OCI-LY3 (cell line): ENCODE results near the gene SLC25A42.
"Not testable (repeated sequence)": the region's sequence is repeated elsewhere in the genome, so short reads cannot be mapped to it uniquely, and the experiment has no call there.

Source experiments
- H2AFZ ChIP-seq: fragments of 200-600, 300-600 bp; shearing (Covaris generic); 2 replicates; pipeline ENCODE4 v1.6.0; 2014; ENCODE audit warnings: antibody characterized with exemption, low read depth, low read length
- H3K27ac ChIP-seq: fragments of 200-600, 300-600 bp; sonication (generic); 2 replicates; pipeline ENCODE4 v1.5.1; 2014; ENCODE audit warnings: mild to moderate bottlenecking, low read length, moderate library complexity, mixed read lengths
- H3K27me3 ChIP-seq: fragments of 200-600, 300-600 bp; sonication (generic); 2 replicates; pipeline ENCODE4 v1.6.1; 2014; ENCODE audit warnings: low read depth, low read length, mixed read lengths
- H3K36me3 ChIP-seq: fragments of 200-600, 300-600 bp; sonication (generic); replicated peaks from 2 replicates; pipeline ENCODE3; 2014; ENCODE audit warnings: low read depth, low read length, mixed read lengths
- H3K4me1 ChIP-seq: fragments of 300-600, 200-600 bp; sonication (generic); 2 replicates; pipeline ENCODE4 v1.6.1; 2014; ENCODE audit warnings: low read length, mixed read lengths
- H3K4me2 ChIP-seq: fragments of 200-600, 300-600 bp; sonication (generic); 2 replicates; pipeline ENCODE4 v1.6.1; 2014; ENCODE audit warnings: low read length, mixed read lengths
- H3K4me3 ChIP-seq: fragments of 300-600, 200-600 bp; sonication (generic); 2 replicates; pipeline ENCODE4 v1.5.1; 2014; ENCODE audit warnings: antibody characterized with exemption, mild to moderate bottlenecking, low read length, moderate library complexity
- H3K79me2 ChIP-seq: fragments of 300-600, 200-600 bp; shearing (Covaris generic); 2 replicates; pipeline ENCODE4 v1.6.1; 2014; ENCODE audit warnings: mild to moderate bottlenecking, low read length, mixed read lengths
- H3K9ac ChIP-seq: fragments of 300-600, 200-600 bp; shearing (Covaris generic); 2 replicates; pipeline ENCODE4 v1.6.0; 2014; ENCODE audit warnings: mild to moderate bottlenecking, low read length, moderate library complexity
- H3K9me3 ChIP-seq: fragments of 200-600, 300-600 bp; shearing (Covaris generic); 2 replicates; pipeline ENCODE4 v1.6.1; 2014; ENCODE audit warnings: low read length, mixed read lengths; ENCODE audit not compliant: insufficient read depth
- H4K20me1 ChIP-seq: fragments of 200-600, 300-600 bp; sonication (generic); 2 replicates; pipeline ENCODE4 v1.6.1; 2016; ENCODE audit warnings: low read length, mixed read lengths; ENCODE audit not compliant: insufficient read depth
- CTCF ChIP-seq: fragments of 200-600, 300-600 bp; sonication (generic); IDR thresholded peaks from 2 replicates; pipeline ENCODE4 v1.5.1; 2014; ENCODE audit warnings: antibody characterized with exemption, low read length, low read depth
- EZH2phosphoT487 ChIP-seq: fragments of 200-600 bp; shearing (Covaris generic); IDR thresholded peaks from 2 replicates; pipeline ENCODE4 v1.6.1; 2018; ENCODE audit warnings: antibody characterized with exemption, mixed run types, low read depth

Gene SLC25A42

GRCh38 chr19:19106056-19106551, 42.3 kb downstream of the SLC25A42 start:
- Histone ChIP-seq H3K4me1 (no peaks in the 10 kb centered on the region), H3K4me3 (no peak overlapping the region), H3K36me3 (no peaks in the 10 kb centered on the region), H3K9me3 (no peaks in the 10 kb centered on the region), H4K20me1 (no peaks in the 10 kb centered on the region), H3K27me3 (no peaks in the 10 kb centered on the region), H3K27ac (no peak overlapping the region), H3K9ac (no peak overlapping the region), H3K79me2 (no peaks in the 10 kb centered on the region), H2AFZ (no peak overlapping the region), H3K4me2 (no peak overlapping the region)
- no peak for TF ChIP-seq EZH2phosphoT487
- TF ChIP-seq CTCF = no peak

DNA sequence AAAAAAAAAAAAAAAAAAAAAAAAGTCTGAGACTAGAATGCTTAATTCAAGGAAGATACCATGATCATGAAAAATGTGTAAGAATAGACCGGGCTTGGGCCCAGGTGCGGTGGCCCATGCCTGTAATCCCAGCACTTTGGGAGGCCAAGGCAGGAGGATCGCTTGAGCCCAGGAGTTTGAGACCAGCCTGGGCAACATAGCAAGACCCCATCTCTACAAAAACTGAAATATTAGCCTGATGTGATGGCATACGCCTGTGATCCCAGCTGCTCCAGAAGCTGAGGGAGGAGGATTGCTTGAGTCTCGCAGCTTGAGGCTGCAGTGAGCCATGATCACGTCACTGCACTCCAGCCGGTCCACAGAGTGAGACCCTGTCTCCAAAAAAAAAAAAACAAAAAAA, 43.1 kb downstream of the SLC25A42 start:
- H3K4me2 ChIP-seq, H3K27ac ChIP-seq, H3K9ac ChIP-seq, H3K4me3 ChIP-seq, H3K27me3 ChIP-seq, H3K79me2 ChIP-seq, H3K4me1 ChIP-seq, H3K36me3 ChIP-seq, H3K9me3 ChIP-seq, H4K20me1 ChIP-seq, H2AFZ ChIP-seq: not testable (repeated sequence)

DNA sequence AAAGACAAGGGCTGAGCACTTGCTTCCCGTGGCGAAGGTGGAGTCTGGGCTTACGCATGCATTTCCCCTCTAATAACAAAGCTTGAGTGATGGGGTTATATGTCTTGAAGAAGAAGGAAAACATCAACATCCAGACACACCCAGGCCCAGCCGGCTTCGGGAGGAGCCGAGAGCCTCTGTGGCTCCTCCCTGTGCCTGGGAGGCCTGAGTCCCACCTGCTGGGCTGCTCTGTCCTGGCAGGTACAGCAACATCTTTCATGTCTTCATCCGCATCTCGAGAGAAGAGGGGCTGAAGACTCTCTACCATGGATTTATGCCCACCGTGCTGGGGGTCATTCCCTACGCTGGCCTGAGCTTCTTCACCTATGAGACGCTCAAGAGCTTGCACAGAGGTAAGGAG, 43.9 kb downstream of the SLC25A42 start:
- Histone ChIP-seq H3K27ac (no peak overlapping the region), H3K9me3 (no peaks in the 10 kb centered on the region), H3K9ac (no peak overlapping the region), H3K4me2 (no peak overlapping the region), H3K27me3 (no peaks in the 10 kb centered on the region), H4K20me1 (no peaks in the 10 kb centered on the region), H3K36me3 (no peaks in the 10 kb centered on the region), H2AFZ (no peak overlapping the region), H3K4me3 (no peak overlapping the region), H3K4me1 (no peaks in the 10 kb centered on the region), H3K79me2 (no peaks in the 10 kb centered on the region)
- TF ChIP-seq CTCF (no peak), EZH2phosphoT487 (no peak)

DNA sequence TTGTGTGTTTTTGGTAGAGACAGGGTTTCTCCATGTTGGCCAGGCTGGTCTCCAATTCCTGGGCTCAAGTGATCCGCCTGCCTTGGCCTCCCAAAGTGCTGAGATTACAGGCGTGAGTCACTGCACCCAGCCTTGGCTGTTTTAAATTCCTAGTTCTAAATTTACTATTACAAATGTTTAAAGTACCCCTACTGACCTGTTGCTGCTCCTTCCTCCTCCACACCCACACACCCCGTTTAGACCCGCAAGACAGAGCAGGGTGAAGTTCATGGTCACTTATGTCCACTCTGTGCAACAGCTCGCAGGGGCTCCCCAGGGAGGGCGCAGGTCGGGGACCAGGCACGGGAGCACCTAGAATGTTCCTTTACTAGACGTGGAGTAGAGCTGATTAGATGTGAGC, 45.8 kb downstream of the SLC25A42 start:
- Histone ChIP-seq H3K4me3 (no peak overlapping the region), H3K27me3 (no peaks in the 10 kb centered on the region), H3K4me2 (no peak overlapping the region), H3K9me3 (no peaks in the 10 kb centered on the region), H2AFZ (no peak overlapping the region), H3K36me3 (no peaks in the 10 kb centered on the region), H3K79me2 (no peaks in the 10 kb centered on the region), H3K9ac (no peak overlapping the region), H4K20me1 (no peaks in the 10 kb centered on the region), H3K27ac (no peak overlapping the region), H3K4me1 (no peaks in the 10 kb centered on the region)
- TF ChIP-seq EZH2phosphoT487 (no peak), CTCF (no peak)
